ENCODE measurements around the gene GTF2H4.
"Not testable (repeated sequence)": the region's sequence is repeated elsewhere in the genome, so short reads cannot be mapped to it uniquely, and the experiment has no call there.

The GTF2H4 gene

DNA sequence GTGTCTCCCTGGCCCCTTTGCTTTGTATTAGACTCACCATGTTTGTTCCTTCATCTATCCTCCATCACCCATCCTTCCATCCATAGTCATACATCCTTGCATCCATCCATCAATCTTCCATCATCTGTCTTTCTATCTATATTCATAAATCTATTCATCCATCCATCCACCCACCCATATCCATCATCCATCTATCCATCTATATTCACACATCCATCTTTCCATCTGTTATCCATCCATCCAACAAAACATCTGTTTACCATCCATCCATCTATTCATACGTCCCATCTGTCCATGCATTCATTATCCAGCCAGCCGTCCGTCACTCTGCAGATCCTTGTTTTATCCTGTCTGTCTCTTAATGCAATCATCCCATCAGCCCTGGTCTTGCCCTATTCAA is 13.1 kb upstream of the GTF2H4 start:
- DNase-seq (ENCODE audit: low read depth, low spot score): no peak

DNA sequence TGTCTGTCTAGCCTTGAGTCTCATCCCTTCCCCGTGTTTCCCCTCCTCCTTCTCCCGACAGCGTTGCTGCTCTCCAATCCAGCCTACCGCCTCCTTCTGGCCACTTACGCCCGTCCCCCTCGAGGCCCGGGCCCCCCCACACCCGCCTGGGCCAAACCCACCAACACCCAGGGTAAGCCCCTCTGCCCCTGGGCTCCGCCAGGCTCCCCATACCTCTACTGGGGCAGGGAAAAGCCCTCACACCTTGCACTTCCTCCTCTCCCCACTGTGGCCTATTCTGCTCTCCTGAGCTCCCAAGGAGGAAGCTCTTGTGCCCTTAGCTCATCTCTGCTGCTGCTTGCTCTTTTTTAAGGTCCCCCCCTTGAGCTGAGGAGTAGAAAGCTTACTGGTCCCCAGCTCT is 12.7 kb upstream of the GTF2H4 start:
- no peak for DNase-seq (ENCODE audit: low read depth, low spot score)

GRCh38 chr6:30896541-30896940 is 11.5 kb upstream of the GTF2H4 start:
- no peak for DNase-seq (ENCODE audit: low read depth, low spot score)

- DNase-seq (ENCODE audit: low read depth, low spot score): no peak
Observed at GRCh38 chr6:30897882-30898281, 10.1 kb upstream of the GTF2H4 start.

GRCh38 chr6:30898750-30899360 is 9.2 kb upstream of the GTF2H4 start:
- DNase-seq (ENCODE audit: low read depth, low spot score): no peak

GRCh38 chr6:30900863-30901417 is 7.1 kb upstream of the GTF2H4 start:
- DNase-seq (ENCODE audit: low read depth, low spot score): no peak

GRCh38 chr6:30901436-30901835 is 6.6 kb upstream of the GTF2H4 start:
- DNase-seq (ENCODE audit: low read depth, low spot score): no peak

GRCh38 chr6:30902196-30902595 is 5.8 kb upstream of the GTF2H4 start:
- not testable (repeated sequence) for DNase-seq (ENCODE audit: low read depth, low spot score)

DNA sequence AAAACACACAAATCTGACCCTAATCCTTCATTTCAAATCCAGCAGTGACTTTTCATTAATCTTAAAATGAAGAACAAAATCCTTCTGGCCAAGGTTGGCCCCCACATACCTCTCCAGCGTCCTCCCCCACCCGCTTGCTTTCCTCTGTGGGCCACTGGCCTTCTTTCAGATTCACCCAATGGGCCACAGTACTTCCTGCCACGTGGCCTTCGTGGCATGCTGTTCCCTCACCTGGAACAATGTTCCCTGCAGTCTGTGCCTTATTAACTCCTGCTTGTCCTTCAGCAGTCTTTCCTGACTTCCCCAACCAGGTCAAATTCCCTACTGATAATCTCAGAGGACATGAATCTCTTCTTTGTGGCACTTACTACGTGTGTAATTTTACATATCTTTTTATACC is 5.3 kb upstream of the GTF2H4 start:
- DNase-seq (ENCODE audit: low read depth, low spot score): no peak

DNA sequence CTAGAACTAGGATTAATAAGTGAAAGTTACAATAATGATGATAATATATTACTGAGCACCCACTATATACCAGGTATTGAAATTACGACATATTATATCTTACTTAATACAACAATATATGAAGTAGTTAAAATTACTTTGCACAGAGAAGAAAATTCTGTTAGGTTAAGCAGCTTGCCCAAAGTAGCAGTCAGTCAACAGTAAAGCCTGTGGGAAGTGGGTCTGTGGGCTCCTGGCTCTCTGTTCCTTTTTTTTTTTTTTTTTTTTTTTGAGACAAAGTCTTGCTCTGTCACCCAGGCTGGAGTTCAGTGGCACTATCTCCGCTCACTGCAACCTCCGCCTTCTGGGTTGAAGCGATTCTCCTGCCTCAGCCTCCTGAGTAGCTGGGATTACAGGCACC is 4.8 kb upstream of the GTF2H4 start:
- no peak for DNase-seq (ENCODE audit: low read depth, low spot score)

- not testable (repeated sequence) for DNase-seq (ENCODE audit: low read depth, low spot score)
Observed at GRCh38 chr6:30907290-30907757, 683 bp upstream of the GTF2H4 start.

DNA sequence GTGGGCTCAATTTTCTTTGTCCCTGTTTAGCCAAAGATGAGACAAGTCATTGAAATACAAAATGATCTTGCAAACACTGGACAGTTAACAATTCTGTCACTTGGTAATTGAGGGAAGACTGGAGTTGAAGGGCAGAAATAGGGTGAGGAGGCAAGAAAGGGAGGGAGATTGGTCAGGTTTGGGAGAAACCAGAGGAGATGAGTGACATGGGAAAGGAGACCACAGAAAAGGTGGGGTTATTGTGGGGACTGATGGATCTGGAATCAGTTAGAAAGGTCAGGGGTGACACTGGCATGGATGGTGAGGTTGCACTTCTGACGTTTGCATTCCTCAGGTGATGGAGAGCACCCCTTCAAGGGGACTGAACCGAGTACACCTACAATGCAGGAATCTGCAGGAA is 693 bp downstream of the GTF2H4 start:
- no peak for DNase-seq (ENCODE audit: low read depth, low spot score)

DNA sequence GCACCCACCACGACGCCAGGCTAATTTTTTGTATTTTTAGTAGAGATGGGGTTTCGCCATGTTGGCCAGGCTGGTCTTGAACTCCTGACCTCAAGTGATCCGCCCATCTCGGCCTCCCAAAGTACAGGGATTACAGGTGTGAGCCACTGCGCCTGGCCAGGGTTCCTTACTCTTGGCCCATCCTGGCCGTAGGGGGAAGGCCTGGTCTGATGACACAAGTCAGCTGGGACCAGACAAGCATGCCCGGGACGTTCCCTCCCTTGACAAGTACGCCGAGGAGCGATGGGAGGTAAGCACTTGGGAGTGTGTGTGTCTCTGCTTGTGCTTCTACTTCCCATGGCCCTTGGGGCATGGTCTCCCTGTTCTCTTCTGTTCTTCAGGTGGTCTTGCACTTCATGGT is 2.5 kb downstream of the GTF2H4 start:
- DNase-seq (ENCODE audit: low read depth, low spot score): not testable (repeated sequence)

DNA sequence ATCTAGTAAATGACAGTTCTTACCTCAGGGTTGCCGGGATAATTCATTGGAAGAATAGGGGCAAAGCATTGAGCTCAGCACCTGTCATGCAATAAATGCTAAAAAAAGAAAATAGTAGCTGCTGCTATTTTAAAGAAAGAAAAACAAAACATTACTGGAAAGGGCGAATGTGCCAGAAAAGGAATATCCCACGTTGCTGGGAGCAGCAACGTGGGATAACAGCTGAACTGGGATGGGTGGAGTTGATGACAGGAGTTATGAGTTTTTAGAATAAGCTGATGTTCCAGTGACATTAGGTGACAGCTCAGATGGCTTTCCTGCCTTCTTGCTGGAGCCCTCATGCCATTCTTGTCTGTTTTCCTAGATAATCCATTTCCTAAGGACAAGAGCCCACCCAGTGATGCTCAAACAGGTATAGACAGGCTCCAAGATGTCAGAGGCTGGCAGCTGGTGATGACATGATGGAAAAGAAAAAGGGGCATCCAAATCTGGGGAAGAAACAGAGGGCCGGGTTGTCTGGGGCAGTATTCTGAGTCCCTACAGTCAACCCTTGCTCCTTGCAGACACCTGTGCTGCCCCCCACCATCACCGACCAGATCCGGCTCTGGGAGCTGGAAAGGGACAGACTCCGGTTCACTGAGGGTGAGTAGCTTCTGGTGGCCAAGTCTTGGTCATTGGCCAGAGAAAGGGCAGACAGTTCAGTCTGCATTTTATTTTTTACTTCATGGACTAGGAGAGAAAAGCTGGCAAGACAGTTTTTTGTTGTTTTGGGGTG is 4.9 kb downstream of the GTF2H4 start:
- no peak for DNase-seq (ENCODE audit: low read depth, low spot score)

GRCh38 chr6:30913721-30914075 is 5.7 kb downstream of the GTF2H4 start:
- DNase-seq (ENCODE audit: low read depth, low spot score): no peak

GRCh38 chr6:30914076-30914853 is 6.3 kb downstream of the GTF2H4 start, which contains the start of gene VARS2:
VARS2 (plus strand) TSS chr6:30914238; CDS start chr6:30914837, 599 bp downstream.
- DNase-seq (ENCODE audit: low read depth, low spot score): peak; percentile 60

GRCh38 chr6:30914854-30915590 is 7.0 kb downstream of the GTF2H4 start:
- DNase-seq (ENCODE audit: low read depth, low spot score): no peak

DNA sequence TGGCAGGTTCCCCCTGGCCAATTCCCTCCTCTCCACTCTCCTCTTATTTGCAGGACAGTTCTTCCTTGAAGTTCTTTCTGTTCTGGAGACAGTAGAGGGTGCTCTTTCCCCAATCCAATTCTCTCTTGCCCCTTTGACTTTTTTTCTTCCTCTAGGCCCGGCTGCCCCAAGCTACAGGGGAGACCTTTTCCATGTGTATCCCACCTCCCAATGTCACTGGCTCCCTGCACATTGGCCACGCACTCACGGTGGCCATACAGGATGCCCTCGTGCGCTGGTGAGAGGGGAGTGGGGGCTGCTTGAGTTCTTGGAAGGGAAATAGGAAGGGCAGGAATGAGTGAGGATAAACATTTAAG is 7.6 kb downstream of the GTF2H4 start:
- no peak for DNase-seq (ENCODE audit: low read depth, low spot score)

GRCh38 chr6:30917041-30917440 is 9.0 kb downstream of the GTF2H4 start:
- DNase-seq (ENCODE audit: low read depth, low spot score): no peak

DNA sequence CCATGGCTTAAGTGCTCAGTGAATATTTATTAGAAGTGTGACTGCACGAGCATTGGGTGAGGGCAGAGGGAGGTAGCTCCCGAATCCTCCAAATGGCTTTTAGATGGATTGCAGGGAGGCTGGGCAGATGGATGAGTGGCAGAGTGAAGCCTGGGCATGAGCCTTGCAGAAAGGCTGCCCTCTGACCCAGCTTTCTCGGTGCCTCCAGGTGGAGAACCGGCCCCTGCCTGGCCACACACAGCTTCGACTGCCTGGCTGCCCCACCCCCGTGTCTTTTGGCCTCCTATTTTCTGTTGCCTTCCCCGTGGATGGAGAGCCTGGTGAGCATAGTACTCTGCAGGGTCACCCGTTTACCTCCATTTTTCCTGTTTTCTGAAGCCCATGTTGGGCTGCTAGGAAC is 9.5 kb downstream of the GTF2H4 start:
- DNase-seq (ENCODE audit: low read depth, low spot score): no peak

- no peak for DNase-seq (ENCODE audit: low read depth, low spot score)
Observed at GRCh38 chr6:30918670-30919069, 10.7 kb downstream of the GTF2H4 start.

DNA sequence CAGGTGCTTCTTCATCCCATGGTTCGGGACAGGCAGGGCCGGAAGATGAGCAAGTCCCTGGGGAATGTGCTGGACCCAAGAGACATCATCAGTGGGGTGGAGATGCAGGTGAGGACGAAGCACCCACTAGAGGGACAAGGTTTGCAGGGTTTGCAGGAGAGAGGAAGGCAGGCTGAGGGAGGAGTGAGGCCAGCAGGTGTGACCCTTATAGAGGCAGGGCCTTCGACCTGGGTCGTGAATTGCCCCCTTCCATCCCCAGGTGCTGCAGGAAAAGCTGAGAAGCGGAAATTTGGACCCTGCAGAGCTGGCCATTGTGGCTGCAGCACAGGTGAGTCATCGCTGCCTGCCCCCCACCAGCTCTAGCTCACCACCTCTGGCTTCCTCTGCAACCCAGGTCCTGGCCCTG is 14.4 kb downstream of the GTF2H4 start:
- no peak for DNase-seq (ENCODE audit: low read depth, low spot score)

Data from activated naive CD8-positive, alpha-beta T cell treated with anti-CD3 and anti-CD28 coated beads, Interleukin-2, amount 50 U/mL, for 16 hours (primary cell).